HG02938 (cell line): Measurements from ENCODE around the gene PRKN.

Experiments
- ATAC-seq: cut with Tn5 transposase; IDR thresholded peaks from one replicate; pipeline ENCODE4 v1.9.1; 2021; ENCODE audit warnings: mild to moderate bottlenecking, moderate library complexity; ENCODE audit not compliant: unreplicated experiment

Gene PRKN

DNA sequence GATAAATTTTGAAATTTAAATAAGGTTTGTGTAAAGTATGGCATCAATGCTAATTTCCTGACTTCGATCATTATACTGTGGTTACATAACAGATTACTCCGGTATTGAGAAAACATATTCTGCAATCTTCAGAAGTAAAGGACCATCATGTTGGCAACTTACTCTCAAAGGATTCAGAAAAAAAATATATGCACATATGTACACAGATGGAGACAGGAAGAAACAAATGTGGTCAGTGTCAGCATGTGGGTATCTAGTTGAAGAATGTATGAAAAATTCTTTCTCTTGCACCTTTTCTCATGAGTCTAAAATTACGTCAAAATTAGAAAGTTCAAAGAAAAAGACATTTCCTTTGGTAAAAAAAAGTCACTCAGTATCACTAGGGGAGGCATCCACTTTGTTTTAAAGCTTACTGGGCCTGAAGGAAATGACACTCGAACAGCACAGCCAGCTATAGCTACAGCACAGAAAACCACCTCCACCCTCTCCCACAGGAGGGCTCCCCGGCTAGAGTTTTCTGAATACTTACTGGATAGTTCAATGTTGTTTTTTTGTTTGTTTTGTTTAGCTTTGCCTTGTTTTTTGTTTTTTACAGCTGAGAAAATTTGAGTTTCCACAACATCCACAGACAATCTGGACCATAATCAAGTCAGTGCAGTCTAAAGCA is 1136.5 kb downstream of the PRKN start:
- ATAC-seq: no peak

DNA sequence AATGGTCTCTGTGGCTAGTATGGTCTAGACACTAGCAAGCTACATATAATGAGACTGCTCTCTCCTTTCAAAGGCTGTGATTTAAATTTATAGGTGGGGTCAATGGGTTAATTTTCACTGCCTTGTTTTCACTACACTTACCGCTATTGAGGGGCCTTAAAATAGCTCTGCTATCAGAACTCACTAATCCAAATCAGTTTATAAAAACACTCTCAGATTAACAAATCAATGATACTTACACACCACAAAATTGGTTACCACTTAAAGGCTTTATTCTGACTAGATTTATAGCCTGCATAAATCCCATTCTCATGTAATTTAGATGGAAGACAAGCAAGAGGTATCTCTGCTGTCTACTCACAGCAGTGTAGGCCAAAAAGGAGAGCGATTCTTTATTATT is 1140.7 kb downstream of the PRKN start:
- ATAC-seq: no peak

DNA sequence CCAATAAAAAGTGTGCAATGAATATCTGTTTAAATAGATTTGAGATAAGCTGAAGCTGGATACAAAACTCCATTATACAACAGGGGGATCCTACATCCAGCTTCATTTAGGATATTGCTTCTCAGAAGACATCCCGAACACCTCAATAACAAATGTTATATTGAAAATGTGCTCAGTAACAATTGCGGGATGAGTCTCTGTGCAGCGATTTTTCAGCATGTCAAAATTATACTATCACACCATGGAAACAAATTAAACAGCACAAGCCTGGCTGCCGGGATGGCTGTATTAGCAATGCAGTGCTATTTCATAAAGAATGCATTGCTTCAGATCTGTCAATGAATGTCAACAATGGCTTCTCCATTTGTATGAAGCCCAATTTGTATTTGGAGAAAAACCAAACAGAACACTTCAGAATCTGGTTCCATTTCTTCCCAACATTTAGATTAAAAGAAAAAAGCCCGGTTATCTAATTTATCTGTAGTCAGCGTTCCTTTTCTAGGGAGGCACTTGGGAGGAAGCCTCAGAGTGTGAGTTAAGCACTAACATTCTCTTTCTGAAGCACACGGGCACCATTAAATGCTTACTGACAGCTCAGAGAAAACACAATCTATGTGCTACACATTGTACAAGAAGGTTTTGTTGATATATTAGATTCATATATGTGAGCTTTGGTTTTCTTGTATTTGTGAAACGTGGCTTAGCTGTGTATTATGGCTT is 1142.8 kb downstream of the PRKN start:
- no peak for ATAC-seq

DNA sequence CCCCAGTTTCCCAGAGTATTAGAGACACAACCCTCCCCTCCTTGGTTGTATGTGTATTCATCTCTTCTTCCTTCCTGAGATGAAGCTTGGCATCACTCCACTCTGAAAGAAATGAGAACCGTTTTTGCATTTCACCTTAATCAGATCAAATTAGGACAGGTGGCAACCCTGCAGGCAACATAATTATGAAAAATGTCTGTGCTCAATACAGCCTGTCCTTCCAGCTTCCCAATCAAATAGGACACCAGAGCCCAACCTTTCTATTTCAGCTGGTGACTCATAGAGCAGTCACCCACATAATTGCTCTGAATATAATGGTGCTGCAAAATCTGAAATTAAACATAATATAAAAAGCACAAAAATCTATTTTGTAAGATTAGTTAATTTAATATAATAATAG is 1143.5 kb downstream of the PRKN start:
- ATAC-seq: no peak

DNA sequence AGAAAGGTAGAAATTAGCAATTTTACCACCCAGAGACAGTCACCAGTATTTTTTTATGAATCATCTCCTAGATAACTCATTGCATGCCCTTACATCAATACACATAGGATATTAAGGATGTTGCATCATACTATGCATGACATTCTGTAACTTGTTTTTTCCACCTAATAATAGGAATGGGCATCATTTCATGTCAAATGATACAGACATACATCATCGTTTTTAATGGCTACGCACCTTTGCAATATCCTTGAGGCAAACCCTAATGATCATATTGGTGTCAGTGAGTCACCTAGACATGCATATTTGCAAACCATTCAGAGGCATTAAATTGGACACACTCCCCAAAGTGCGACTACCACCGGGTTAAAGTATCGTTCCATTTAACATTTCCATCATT is 1144.0 kb downstream of the PRKN start:
- no peak for ATAC-seq

DNA sequence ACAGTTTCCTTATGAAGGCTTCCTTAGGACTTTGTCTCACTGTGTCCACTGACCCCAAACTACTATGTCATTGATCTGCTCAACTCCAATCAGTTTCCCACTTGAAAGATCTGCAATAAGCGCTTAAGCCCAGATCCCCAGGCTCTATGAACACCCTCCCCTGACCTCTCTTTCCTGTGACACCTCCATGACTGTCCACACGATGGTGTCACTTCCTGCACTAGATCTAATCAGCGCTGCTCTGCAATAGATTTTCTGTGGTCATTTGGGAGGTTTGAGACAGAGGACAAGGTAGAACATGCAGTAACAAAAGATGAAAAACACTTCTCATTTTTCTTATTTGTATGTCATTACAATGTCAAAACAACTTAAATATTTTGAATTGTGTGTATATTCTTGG is 1149.1 kb downstream of the PRKN start:
- no peak for ATAC-seq

DNA sequence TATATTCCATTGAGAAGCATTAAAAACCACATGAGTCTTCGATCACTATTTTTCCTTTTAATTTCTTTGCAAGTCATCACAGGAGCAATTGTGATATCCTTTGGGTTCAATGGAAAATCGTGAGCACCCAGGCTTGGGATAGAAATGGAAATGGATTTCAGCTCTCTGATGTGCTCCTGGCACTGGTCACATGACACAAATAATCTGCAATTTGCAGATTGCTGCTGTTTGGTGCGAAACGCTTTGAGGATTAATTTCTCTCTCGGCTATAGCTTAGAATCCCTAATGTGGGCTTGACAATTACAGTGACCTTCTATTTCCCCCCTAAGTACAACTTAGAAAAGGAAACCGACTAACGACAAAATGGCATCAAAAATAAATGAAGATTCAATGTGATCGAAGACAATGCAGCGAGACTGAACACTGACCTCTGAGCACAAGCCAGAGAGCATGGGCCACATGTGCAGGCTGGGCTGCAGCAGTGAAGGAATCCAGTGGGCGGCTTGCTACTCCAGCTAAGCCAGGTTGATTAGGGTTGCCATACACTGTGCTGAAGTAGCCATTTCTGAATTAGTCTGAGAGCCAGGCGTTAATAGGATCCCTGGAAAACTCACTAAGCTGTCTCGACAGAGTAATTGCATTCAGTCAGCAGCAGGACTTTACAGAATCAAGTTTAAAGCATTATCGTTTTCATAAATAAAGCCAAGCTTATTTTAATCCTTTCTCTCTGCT is 1151.9 kb downstream of the PRKN start:
- ATAC-seq: no peak

DNA sequence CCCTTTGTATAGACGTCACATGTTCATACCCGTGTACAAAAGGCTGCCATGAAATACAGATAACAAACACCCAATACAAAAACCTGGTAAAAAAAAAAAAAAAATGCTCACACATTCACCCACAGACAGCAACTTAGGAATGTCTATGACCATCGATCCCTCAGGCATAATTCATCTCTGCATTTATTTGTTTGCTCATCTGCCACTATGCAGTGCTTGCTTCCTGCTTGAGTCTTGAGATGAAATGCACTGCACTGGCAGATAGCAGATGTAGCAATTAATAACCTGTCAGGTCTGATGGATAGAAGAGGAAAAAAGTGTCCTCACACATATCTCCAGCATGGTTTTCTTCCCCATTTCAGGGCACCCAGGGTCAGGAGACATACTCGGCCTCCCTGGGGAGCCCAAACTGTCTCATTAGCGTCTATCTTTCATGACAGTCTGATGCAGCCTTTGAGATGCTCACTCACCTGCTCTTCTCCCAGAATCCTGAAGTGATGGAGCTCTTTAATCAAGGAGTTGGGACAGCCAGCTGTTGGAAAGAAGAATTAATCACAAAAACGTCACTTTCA is 1158.6 kb downstream of the PRKN start:
- no peak for ATAC-seq

DNA sequence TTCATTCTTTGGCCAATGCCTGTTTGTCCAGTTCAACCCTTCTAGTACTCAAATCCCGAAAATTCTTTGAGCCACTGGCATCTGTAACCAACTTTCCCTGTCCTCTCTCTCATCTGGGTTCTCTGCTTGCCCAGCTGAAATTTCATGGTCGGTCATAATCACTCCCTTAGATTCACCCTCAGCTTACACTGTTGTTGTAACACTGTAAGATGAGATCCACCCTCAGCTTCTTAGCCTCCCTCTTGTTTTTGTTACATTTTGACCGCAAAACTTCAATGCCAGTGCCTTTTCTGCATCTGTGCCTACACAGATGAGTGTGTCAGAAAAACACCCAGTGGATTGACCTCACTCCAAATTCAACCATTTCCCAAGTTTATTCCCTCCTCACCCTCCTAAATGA is 1162.6 kb downstream of the PRKN start:
- no peak for ATAC-seq

DNA sequence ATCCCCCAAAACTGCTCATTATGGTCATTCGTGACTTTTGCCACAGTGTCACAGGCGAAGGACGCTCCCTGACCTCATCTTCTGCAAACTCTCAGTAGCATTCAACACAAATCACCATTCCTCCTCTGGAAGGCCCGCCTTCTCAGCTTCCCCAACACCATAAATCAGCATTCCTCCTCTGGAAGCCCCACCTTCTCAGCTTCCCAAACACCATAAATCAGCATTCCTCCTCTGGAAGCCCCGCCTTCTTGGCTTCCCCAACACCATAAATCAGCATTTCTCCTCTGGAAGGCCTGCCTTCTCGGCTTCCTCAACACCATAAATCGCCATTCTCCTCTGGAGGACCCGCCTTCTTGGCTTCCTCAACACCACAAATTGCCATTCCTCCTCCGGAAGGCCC is 1165.7 kb downstream of the PRKN start:
- no peak for ATAC-seq

DNA sequence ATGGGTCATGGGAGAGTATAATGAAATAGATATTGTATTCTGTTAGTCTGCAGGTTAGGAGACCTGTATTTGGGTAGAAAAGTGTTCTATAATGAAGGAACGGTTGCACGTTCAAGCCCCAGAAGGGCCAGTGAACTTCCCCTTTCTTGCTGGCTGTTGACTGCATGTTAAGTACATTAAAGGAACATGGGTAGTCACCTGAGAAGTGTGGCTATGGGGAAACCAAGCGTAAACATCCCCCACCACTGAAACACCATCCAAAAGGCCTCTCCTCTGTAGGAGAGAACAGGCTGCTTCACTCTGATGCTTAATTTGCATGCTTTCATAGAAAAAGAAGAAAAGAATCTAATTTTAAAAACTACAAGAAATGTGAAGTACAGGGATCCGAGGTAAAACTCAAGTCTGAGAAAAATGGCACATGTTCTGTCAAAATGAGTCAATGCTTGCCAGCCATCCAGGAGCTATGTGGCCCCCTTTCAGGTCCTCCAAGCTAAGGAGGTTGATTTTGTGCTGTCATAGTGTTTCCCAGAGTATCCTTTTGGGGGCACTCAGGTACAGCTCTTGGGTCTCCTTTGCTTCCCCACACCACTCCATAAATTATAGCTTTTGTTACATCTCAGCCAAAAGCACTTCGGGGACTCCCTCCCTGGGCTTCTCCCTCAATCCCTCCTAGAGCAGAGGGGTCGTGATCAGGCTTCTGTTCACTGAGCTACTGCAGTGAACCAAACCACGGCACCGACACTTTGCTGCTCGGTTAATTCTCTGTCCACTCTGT is 1170.0 kb downstream of the PRKN start:
- ATAC-seq: no peak

DNA sequence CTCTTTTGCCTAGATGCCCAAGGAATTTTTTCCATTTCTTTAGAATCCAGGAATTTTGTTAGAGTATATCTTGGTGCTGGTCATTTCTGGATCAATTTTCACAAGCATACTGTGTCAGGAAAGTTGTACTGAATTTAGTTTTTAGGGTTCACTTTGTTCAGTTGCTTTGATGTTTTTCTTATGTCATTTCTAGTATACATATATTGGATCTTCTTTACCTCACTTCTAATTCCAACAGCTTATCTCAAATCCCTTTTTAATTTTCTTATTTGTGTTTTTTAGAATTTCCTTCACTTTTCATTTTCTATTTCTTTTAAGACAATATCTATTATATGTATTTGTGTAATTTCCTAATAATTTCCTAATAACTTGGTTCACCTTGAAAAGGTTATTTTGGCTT is 1172.7 kb downstream of the PRKN start:
- no peak for ATAC-seq

DNA sequence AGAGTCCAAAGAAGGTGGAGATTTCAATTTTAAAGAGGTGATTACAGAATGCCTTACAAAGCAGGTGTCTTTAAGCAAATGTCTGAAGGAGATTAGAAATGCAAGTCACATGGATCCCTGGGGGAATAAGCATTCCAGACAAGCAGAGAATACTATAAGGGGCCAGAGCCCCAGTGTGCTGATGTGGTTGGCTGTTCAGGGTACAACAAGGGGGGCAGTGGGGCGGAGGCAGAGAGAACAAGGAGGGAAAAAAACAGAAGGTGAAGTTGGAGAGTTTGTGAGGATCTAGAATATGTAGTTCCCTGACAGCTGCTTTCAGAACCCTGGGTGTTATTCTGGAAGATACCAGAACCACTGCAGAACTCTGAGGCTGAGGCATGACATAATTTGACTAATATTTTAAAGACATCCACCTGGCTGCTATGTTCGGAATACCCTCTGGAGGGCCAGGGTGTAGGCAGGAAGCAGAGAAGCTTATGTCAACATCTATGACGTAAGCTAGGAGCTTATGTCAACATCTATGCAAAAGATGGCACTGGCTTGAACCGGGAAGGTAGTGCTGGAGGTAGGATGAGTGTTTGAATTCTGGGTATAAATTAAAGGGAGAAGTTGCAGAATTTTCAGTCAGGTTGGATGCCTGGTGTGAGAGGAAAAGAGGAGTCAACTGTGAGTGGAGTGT is 1177.5 kb downstream of the PRKN start:
- ATAC-seq: no peak

DNA sequence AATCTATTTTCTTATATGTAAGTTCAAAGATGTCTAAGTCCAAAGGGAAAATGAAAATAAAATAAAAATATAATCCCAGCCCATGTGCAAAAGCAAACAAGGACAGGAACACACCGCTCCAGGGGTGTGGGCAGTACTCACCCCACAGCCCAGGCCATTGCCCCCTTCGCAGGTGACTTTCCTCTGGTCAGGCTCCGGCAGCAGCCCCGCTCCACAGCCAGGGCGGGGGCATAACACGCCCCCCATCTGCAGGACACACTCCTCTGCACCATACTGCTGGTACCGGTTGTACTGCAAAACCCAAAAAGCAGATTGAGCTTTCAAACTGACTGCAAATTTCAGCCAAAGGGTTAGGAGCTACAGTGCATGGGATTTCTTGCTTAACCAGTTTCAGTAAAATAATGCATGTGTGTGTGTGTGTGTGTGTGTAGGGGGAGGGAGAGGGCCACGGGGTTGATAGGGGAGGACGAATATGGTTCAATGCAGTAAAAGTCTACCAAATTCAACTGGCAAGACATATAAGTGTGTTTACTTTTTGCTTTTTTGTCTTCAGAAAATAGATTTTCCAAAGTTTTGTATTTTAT is 1178.8 kb downstream of the PRKN start:
- ATAC-seq: no peak

DNA sequence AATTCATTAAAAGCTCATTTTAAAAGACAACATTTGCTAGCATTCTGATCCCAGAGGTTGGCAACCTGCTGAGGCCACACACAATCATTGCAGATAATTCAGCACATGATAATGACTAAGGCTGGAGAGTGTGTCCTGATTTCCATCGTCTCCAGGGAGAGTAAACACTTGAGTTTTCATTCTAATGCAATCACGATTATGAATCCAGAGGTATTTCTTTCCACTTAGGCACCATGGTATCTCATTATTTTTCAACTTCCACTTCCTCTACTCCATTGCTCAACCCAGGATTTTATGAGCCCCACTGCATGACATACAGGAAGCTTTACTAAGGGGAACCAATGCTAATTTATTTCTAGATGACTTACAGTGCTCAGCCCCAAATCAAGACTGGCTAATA is 1179.9 kb downstream of the PRKN start:
- ATAC-seq: no peak

DNA sequence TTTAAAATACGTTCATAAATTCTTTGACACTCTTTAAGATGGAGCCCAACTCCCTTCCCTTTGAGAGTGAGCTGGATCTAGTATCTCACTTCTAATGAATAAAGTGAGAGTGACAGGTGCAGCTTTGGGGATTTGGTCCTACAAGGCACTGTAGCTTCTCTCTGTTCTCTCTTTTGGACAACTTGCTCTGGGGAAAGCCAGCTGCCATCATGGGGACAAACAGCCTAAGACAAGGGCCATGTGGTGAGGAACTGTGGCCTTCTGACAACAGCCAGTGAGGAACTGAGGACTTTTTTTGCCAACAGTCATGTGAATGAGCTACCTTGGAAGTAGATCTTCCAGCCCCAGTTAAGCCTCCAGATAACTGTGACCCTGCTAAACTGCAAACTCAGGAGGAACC is 1180.9 kb downstream of the PRKN start:
- no peak for ATAC-seq

DNA sequence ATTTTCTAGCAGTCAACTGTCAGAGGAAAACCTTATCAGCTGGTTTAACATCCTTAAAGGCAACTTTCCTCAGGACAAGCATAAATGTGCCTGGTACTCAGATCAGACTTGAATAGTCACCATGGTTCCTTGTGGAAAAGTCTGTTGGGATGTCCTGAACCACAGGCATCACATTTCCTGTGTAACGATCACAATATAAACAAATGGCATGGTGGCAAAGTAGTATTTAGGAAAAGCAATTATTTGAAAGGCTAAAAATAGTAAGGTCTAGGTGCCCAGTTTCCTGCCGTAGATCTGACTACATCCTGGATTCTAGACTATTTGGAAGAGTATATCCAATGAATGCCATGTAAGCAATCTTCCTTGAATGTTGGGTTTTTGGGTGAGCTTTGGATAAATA is 1181.8 kb downstream of the PRKN start:
- no peak for ATAC-seq

DNA sequence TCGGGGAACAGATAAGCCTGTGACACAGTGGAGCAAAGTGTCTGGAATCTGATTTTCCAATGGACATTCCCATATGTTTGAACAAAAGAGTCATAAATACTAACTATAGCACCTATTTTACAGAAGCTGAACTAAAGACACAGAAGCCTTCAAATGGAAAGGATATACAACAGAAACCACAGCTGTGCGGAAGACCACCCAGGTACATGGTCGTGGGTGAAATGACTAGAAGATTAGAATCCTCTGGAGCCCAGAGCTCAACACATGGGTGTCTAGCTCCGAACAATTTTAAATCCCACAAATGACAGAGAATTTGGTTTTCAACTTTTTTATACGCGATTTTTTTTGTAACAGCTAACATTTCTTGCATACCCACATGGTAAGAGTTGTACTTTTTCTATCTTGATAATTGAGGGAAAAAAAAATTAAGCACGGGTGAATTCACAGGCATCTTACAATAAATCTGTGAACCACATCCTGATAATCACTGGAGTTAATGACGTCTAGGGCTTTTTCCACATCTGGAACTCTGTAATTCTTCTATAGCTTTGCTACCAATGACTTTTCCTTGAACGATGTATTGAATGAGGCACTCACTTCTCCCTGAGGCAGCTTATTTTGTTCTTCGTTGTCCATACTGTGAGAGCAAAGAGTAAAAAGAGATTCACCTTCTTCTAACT is 1182.6 kb downstream of the PRKN start:
- ATAC-seq: no peak

DNA sequence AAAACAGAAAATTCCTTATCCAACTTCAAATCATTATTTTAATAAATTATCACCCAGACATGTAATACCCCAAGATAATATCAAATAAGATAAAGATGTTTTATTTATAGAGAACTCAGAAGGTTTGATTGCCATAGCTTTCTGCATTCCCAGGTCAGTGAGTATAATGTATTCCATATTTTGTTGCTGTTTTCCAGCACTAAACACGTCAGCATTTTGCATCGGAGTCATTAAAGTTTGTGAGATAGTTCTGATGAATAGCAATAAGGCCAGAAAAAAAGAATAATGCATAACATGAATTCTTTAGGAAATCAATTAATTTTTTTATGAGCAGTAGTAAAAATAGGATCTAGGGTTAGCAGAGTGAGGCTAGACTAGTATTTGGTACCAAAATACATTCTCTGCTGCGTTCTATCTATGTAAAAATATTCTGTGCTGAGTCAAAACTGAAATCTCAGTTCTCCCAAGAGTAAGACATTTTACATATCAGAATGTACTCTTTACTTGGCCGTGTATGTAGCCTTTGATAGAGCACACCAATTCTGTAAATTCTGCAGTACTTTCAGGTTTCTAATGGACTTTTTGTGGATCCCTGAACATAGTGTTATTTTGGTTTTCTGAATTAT is 1183.8 kb downstream of the PRKN start:
- ATAC-seq: peak; percentile 68
